ENCODE measurements around the gene SRGAP3.

SRGAP3 gene

DNA sequence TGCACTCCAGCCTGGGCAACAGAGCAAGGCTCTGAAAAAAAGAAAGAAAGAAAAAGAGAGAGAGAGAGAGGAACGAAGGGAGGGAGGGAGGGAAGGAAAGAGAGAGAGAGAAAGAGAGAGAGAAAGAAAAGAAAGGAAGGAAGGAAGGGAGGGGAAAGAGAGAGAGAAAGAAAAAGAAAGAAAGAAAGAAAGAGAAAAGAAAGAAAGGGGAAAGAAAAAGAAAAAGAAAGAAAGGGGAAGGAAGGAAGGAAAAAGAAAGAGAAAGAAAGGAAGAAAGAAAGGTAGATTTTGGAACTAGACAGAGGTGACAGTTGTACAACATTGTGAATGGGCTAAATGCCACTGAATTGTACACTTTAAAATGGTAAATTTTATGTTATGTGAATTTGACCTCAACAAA lies 5.3 kb upstream of the SRGAP3 start:
- no peak for DNase-seq (ENCODE audit: low spot score)
- Histone ChIP-seq H3K27ac (no peak overlapping the region), H3K4me3 (no peak overlapping the region)
- TF ChIP-seq, protein P1, sequence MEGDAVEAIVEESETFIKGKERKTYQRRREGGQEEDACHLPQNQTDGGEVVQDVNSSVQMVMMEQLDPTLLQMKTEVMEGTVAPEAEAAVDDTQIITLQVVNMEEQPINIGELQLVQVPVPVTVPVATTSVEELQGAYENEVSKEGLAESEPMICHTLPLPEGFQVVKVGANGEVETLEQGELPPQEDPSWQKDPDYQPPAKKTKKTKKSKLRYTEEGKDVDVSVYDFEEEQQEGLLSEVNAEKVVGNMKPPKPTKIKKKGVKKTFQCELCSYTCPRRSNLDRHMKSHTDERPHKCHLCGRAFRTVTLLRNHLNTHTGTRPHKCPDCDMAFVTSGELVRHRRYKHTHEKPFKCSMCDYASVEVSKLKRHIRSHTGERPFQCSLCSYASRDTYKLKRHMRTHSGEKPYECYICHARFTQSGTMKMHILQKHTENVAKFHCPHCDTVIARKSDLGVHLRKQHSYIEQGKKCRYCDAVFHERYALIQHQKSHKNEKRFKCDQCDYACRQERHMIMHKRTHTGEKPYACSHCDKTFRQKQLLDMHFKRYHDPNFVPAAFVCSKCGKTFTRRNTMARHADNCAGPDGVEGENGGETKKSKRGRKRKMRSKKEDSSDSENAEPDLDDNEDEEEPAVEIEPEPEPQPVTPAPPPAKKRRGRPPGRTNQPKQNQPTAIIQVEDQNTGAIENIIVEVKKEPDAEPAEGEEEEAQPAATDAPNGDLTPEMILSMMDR (IDR thresholded peaks at IDR 0.05) = no peak

DNA sequence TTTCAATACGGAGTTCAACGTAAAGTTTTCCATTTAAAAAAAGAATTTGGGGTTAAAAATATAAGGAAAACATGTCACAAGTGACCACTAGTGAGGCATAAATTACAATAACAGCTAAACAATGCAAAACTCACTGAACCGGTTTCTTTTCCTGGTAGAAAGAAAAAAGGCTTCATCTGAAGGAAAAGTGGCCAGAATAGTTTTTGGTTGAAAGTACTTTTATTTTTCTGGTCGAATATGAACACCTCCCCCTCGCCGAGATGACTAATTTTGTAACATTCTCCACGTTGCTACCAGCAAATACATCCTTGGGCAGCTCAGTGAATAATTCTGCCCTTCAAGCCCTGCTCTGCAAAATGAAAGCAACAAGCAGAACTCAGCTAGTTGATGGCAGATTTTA lies 3.9 kb upstream of the SRGAP3 start:
- Histone ChIP-seq H3K4me3 (no peak overlapping the region), H3K27ac (no peak overlapping the region)
- DNase-seq (ENCODE audit: low spot score) = no peak
- TF ChIP-seq, protein P1 (IDR thresholded peaks at IDR 0.05) = no peak

DNA sequence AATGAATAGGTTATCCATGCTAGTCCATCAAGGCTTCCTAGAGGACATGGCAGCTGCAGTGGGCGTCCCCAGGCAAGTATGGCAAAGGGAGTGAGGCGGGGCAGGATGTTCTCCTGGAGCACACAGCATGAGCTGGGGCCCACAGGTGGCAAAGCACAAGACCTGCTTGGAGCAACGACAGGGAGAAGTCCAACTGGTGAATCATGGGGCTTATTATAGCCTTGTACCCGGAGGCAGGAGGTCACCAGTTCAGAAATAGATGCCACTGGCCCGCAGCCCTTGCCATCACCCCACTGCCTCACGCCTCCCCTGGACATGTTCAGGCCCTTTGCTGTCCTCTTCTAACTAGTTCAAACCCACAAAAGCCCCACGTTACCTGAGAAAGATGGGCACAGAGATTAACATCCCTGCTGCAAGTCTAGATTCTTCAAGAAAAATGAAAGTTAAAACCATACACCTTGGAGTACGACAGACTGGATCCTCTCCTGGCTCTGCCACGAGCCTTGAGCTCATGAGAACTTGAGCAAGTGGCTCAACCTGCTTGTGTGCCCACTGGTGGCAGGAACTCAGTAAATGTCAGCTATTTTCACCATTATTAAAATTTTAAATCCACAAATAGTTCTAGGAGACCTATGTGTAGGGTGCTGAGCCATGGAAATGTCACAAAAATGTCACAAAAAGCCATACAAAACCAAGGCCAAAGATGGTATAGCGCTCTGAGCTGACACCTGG lies 1.8 kb upstream of the SRGAP3 start:
- peak; percentile 68 for DNase-seq (ENCODE audit: low spot score)
- no peak overlapping the region for H3K27ac ChIP-seq
- H3K4me3 ChIP-seq = no peak overlapping the region
- TF ChIP-seq, protein P1 (IDR thresholded peaks at IDR 0.05) = no peak

DNA sequence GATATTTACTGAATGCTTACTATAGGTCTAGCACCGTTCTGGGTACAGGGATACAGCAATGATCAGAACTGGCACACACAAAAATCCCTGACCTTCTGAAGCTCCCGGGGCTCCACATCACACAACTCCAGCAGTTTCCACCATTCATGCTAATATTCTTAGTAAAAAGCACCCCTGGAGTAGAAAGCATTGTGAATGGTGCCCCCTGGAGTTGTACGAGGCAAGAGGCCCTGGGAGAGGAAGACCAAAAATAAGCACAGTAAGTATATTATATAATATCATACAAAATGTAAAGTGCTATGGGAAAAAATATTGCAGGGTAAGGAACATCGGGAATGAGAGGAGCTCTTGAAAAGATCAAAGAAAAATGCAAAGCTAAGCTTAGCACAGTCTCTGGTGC lies 790 bp upstream of the SRGAP3 start:
- H3K27ac ChIP-seq = no peak overlapping the region
- DNase-seq (ENCODE audit: low spot score) = peak; percentile 9
- TF ChIP-seq, protein P1 (IDR thresholded peaks at IDR 0.05) = no peak
- H3K4me3 ChIP-seq = no peak overlapping the region

DNA sequence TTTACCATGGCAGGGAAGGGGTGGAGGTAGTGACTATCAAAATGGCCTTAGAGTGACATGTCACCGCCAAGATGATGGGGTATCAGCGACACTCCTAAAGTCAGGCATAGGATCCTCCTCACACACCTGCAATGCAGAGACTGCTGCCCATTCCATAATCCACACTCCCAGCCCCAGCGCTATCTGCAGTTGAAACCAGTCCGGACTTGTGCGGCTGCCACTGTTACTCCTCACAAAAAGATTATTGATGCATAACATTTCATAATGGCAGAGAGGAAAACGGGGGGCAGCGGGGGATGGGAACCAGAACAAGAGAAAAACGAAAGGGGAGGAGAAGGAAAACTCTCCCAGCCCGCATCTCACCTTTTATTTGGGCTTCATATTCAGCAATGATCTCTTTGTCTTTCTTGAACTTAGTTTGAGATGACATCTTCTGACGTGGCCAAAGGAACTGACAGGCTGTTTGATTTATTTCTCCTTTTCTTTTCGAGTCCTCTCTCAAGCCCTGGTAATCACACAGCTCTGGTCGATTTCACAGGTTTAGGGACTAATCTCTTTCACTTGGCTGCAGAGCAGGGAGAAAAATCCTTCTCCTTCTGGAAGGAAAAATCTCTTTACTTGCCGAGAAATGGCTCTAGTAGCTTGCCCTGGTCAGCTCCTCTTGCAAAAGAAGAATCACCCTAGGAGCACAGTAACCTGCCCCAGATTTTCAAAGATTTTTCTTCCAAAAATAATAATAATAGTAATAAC lies 749 bp downstream of the SRGAP3 start:
- Histone ChIP-seq H3K27ac (no peak overlapping the region), H3K4me3 (peak overlapping the region; percentile 73)
- DNase-seq (ENCODE audit: low spot score) = peak; percentile 26
- TF ChIP-seq, protein P1 (IDR thresholded peaks at IDR 0.05) = no peak

DNA sequence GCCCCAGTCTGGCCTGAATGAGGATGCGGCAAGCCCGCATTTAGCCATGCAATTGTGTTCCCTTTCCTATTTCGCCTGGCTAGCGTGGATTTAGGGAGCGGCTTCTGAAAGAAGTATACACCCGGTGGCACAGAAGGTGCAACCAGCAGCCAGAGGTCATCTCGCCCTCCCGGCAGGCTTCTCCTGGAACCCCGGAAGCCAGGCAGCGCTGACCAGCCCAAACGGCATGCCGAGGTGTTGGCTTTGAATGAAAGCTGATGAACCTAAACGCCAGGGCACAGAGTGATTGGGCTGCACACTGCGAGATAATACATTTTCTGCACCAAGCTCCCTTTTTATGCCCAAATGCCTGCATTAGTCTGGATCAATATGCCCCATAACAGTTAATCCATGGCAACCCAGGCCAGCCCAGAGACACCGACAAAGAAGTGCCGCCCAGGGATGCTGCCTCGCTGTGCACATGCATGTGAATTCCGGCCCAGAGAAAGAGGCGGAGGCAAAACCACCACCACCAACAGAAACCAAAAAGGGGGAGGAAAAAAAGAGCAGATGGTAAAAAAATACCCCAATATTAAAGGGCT lies 1.4 kb downstream of the SRGAP3 start:
- H3K4me3 ChIP-seq = peak overlapping the region; percentile 73
- TF ChIP-seq, protein P1 (IDR thresholded peaks at IDR 0.05) = no peak
- no peak overlapping the region for H3K27ac ChIP-seq
- DNase-seq (ENCODE audit: low spot score) = peak; percentile 66
